Measurements from ENCODE around the gene GDPD4. TPM values are rescaled to one million over a fixed set of nuclear protein-coding genes. Genes with fewer than 3 reads are reported as not detected.

GDPD4 gene
- total RNA-seq, 2 experiments from 2014 or later, result not detected

GRCh38 chr11:77204754-77205466 is 96.6 kb downstream of the GDPD4 start:
- no peak for DNase-seq
- H3K27me3 Mint-ChIP-seq, result no peaks in the 10 kb centered on the region
- CTCF ChIA-PET, result interaction anchor here (1.2 to 1.5 kb wide), 2 partner anchors 10 to 42 kb away, joined by 4 to 5 read pairs; no protein-coding TSS in a partner anchor

GRCh38 chr11:77203901-77204753 is 97.4 kb downstream of the GDPD4 start:
- Mint-ChIP-seq H3K27me3 (no peaks in the 10 kb centered on the region), H3K4me3 (no peak overlapping the region), H3K9me3 (no peaks in the 10 kb centered on the region), H3K36me3 (ENCODE audit: low read depth) (no peaks in the 10 kb centered on the region), H3K4me1 (no peaks in the 10 kb centered on the region), H3K27ac (no peak overlapping the region)
- CTCF ChIA-PET, result interaction anchor here (1.2 to 1.5 kb wide), 3 partner anchors 11 to 43 kb away, joined by 3 to 5 read pairs (median 4); no protein-coding TSS in a partner anchor
- POLR2A ChIA-PET, result no interaction called here
- DNase-seq, result no peak

More at GRCh38 chr11:77204754-77205466, 96.6 kb downstream of the GDPD4 start:
- POLR2A ChIA-PET, result no interaction called here
- H3K9me3 Mint-ChIP-seq, result no peaks in the 10 kb centered on the region
- H3K36me3 Mint-ChIP-seq (ENCODE audit: low read depth), result no peaks in the 10 kb centered on the region
- H3K27ac Mint-ChIP-seq, result no peak overlapping the region
- no peak overlapping the region for H3K4me3 Mint-ChIP-seq
- H3K4me1 Mint-ChIP-seq, result no peaks in the 10 kb centered on the region

GRCh38 chr11:77202941-77203900 is 98.3 kb downstream of the GDPD4 start:
- Mint-ChIP-seq H3K27ac (no peak overlapping the region), H3K4me1 (no peaks in the 10 kb centered on the region), H3K36me3 (ENCODE audit: low read depth) (no peaks in the 10 kb centered on the region), H3K27me3 (no peaks in the 10 kb centered on the region), H3K4me3 (no peak overlapping the region), H3K9me3 (no peaks in the 10 kb centered on the region)
- no peak for DNase-seq
- POLR2A ChIA-PET, result no interaction called here
- CTCF ChIA-PET, result interaction anchor here (1.3 to 1.5 kb wide), 2 partner anchors 17 to 44 kb away, joined by 3 to 5 read pairs; no protein-coding TSS in a partner anchor

GRCh38 chr11:77201991-77202841 is 99.3 kb downstream of the GDPD4 start:
- POLR2A ChIA-PET, result no interaction called here
- DNase-seq, result no peak
- H3K4me1 Mint-ChIP-seq, result no peaks in the 10 kb centered on the region

GRCh38 chr11:77201370-77201769 is 100.1 kb downstream of the GDPD4 start:
- DNase-seq, result no peak
- no peaks in the 10 kb centered on the region for H3K36me3 Mint-ChIP-seq (ENCODE audit: low read depth)
- ChIA-PET POLR2A (no interaction called here), CTCF (no interaction called here)
- no peaks in the 10 kb centered on the region for H3K9me3 Mint-ChIP-seq
- no peak overlapping the region for H3K27ac Mint-ChIP-seq
- H3K4me3 Mint-ChIP-seq, result no peak overlapping the region
- no peaks in the 10 kb centered on the region for H3K4me1 Mint-ChIP-seq
- H3K27me3 Mint-ChIP-seq, result no peaks in the 10 kb centered on the region

More at GRCh38 chr11:77201991-77202841, 99.3 kb downstream of the GDPD4 start:
- no peaks in the 10 kb centered on the region for H3K36me3 Mint-ChIP-seq (ENCODE audit: low read depth)
- no peak overlapping the region for H3K4me3 Mint-ChIP-seq
- no peak overlapping the region for H3K27ac Mint-ChIP-seq
- CTCF ChIA-PET, result no interaction called here
- no peaks in the 10 kb centered on the region for H3K27me3 Mint-ChIP-seq
- H3K9me3 Mint-ChIP-seq, result no peaks in the 10 kb centered on the region

GRCh38 chr11:77200351-77201268 is 100.9 kb downstream of the GDPD4 start:
- Mint-ChIP-seq H3K4me1 (no peaks in the 10 kb centered on the region), H3K36me3 (ENCODE audit: low read depth) (no peaks in the 10 kb centered on the region), H3K4me3 (no peak overlapping the region), H3K27ac (no peak overlapping the region), H3K27me3 (no peaks in the 10 kb centered on the region), H3K9me3 (no peaks in the 10 kb centered on the region)
- POLR2A ChIA-PET, result no interaction called here
- no peak for DNase-seq
- CTCF ChIA-PET, result no interaction called here

GRCh38 chr11:77199137-77199745 is 102.2 kb downstream of the GDPD4 start:
- ChIA-PET CTCF (interaction anchor here (0.8 kb wide), 1 partner anchor 72 kb away, joined by 3 read pairs; no protein-coding TSS in a partner anchor), POLR2A (no interaction called here)
- H3K4me3 Mint-ChIP-seq, result no peak overlapping the region
- DNase-seq, result no peak
- H3K27me3 Mint-ChIP-seq, result no peaks in the 10 kb centered on the region
- no peaks in the 10 kb centered on the region for H3K36me3 Mint-ChIP-seq (ENCODE audit: low read depth)
- H3K4me1 Mint-ChIP-seq, result no peaks in the 10 kb centered on the region
- H3K9me3 Mint-ChIP-seq, result no peaks in the 10 kb centered on the region
- H3K27ac Mint-ChIP-seq, result no peak overlapping the region

GRCh38 chr11:77198440-77198849 is 103.0 kb downstream of the GDPD4 start:
- POLR2A ChIA-PET, result no interaction called here
- DNase-seq, result peak; percentile 12
- Mint-ChIP-seq H3K4me3 (no peak overlapping the region), H3K36me3 (ENCODE audit: low read depth) (no peaks in the 10 kb centered on the region), H3K27me3 (no peaks in the 10 kb centered on the region), H3K9me3 (no peaks in the 10 kb centered on the region), H3K4me1 (no peaks in the 10 kb centered on the region), H3K27ac (no peak overlapping the region)
- CTCF ChIA-PET, result interaction anchor here (0.8 kb wide), 1 partner anchor 71 kb away, joined by 3 read pairs; no protein-coding TSS in a partner anchor

- Mint-ChIP-seq H3K36me3 (ENCODE audit: low read depth) (no peaks in the 10 kb centered on the region), H3K27ac (no peak overlapping the region), H3K9me3 (no peaks in the 10 kb centered on the region), H3K4me3 (no peak overlapping the region), H3K27me3 (no peaks in the 10 kb centered on the region), H3K4me1 (no peaks in the 10 kb centered on the region)
- ChIA-PET CTCF (interaction anchor here (2.0 kb wide), 1 partner anchor 71 kb away, joined by 6 read pairs; no protein-coding TSS in a partner anchor), POLR2A (no interaction called here)
- DNase-seq, result no peak
Measured at GRCh38 chr11:77197626-77198320, 103.7 kb downstream of the GDPD4 start.

- Mint-ChIP-seq H3K36me3 (ENCODE audit: low read depth) (no peaks in the 10 kb centered on the region), H3K4me1 (no peaks in the 10 kb centered on the region), H3K4me3 (no peak overlapping the region), H3K27ac (no peak overlapping the region), H3K9me3 (no peaks in the 10 kb centered on the region), H3K27me3 (no peaks in the 10 kb centered on the region)
- CTCF ChIA-PET, result interaction anchor here (2.0 kb wide), 1 partner anchor 70 kb away, joined by 6 read pairs; no protein-coding TSS in a partner anchor
- DNase-seq, result no peak
- POLR2A ChIA-PET, result no interaction called here
Measured at GRCh38 chr11:77196961-77197360, 104.5 kb downstream of the GDPD4 start.
